LNCAP (cell line): ENCODE results near the gene SPAG8.

Experiments used
- CTCF ChIP-seq: fragments of 450-650 bp; IDR thresholded peaks from 2 replicates; pipeline ENCODE4 v1.5.1; 2017; ENCODE audit warnings: mild to moderate bottlenecking

Gene SPAG8

GRCh38 chr9:35826071-35826701 lies 14.1 kb upstream of the SPAG8 start:
- peak; percentile 81 for TF ChIP-seq CTCF

GRCh38 chr9:35822926-35823325 lies 10.9 kb upstream of the SPAG8 start:
- no peak for TF ChIP-seq CTCF

GRCh38 chr9:35820076-35820475 lies 8.0 kb upstream of the SPAG8 start:
- no peak for TF ChIP-seq CTCF

GRCh38 chr9:35818341-35818740 lies 6.3 kb upstream of the SPAG8 start:
- TF ChIP-seq CTCF = no peak

DNA sequence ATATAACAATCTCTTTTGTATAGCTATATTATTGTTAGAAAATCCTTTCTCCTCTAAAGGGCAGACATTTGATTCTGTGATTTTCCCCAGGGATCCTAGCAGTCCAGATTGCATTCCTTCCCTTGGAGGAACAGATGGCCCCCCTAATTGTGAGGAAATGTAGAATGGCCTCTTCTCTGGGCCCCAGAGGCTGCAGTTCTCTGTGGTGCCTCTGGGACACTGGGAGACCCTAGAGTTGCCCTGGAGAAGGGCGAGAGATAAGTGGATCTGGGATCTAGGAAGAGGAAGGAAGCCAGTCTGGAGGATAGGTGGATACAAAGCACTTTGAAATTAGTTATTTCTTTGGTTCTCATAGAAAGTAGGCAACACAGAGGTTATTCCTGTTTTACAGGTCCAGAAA lies 4.6 kb upstream of the SPAG8 start:
- TF ChIP-seq CTCF = no peak

DNA sequence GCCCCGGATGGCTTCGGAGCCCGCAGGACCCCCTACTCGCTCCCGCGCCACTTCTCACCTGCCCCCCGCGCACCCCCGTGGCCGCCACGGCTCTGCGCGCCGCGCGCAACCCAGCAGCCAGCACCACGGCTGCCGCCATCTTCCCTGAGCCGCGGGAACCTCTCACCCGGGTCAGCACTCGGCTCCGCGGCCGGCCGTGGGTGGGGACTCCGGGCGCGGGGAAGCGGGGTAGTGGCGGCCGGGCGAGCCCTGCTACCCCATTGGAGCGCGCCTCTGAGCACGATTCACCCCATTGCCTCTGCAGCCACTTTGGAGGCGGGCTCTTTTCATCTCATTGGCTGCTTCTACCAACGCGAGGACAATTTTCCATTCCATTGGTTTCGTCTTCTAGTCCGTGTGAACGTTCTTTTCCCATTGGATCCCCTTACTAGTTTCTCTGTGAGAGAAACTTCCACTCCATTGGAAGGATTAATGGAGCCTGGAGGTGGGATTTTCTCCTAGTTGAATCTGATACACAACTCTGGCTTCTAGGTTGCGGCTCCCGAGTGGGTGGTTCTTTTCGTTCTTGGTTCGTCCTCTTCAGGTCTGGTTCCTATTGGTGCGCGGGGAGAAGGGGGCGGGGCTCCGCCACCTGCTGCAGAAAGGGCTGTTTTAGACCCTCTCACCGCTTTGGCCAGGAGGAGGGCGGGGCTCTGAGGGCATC lies 2.9 kb upstream of the SPAG8 start, which contains the start of gene HINT2:
Gene HINT2 (minus strand): TSS at position 202 of the 703 bp plus-strand sequence. CDS start 63 bp downstream, at position 139.
- no peak for TF ChIP-seq CTCF

DNA sequence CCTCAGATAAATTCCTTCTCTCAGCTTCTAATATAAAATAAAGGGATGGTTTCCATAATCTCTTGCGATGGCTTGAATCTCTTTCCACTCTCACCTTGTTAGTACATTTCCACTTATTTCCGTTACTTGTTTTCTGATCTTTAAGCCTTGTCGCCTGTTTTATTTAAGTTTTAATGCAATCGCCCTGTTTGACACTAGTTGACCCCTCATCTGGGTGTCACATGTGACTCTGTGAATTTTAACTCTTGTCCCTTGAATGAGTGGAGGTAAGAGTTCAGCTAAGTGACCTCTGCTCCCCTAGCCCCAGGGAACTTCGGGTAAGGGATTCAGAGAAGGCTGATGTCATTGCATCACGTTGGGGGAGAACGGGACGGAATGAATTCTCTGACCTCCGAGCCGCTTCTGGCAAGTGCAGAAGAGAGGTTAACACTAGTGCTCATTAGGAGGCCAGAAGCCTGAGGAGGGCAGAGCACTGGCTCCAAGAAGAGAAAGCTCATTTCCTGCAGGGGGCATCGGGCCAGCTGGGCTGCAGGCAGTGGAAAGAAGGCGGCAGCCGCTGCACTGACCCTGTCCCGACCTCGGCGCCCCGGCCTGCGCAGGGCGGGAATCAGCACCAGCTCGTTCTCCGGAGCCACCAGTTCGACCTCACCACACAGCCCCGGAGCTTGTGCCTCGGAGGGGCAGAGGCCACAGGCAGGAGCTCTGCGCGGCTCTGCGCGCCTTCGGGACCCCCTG lies 2.2 kb upstream of the SPAG8 start:
- TF ChIP-seq CTCF = peak; percentile 27; the same call in 1 of the 2 replicates
